H1 (cell line): ENCODE data around the gene DIDO1. TPM values are rescaled to one million over a fixed set of nuclear protein-coding genes. Genes with fewer than 3 reads are reported as not detected.

Experiments
- CTCF ChIA-PET: fragments of 300-600 bp; sonication (Branson Sonifier 250); formaldehyde crosslinking; loops from one replicate; lab custom pipeline; 2021; ENCODE audit not compliant: partially characterized antibody; lab: Charles Lee
- POLR2A ChIA-PET: fragments of 300-600 bp; sonication (Branson Sonifier 250); formaldehyde crosslinking; loops from one replicate; lab custom pipeline; 2021; ENCODE audit warnings: inconsistent platforms; ENCODE audit not compliant: partially characterized antibody; lab: Charles Lee
- DNase-seq, 2 experiments: peaks; one replicate each; pipeline versions ENCODE4 v3.0.0 to v3.0.0-alpha.2; 2010 to 2022; ENCODE audit warnings: low spot score in 2 of 2, low read depth in 1 of 2, mixed read lengths in 1 of 2
- FAIRE-seq: peaks from 2 replicates; lab custom pipeline; 2011; peaks lifted over from hg19 to GRCh38; lab: Jason Lieb, UNC
- H2AFZ ChIP-seq: 2 replicates; pipeline ENCODE4 v1.8.1; 2012; ENCODE audit warnings: low read length, inconsistent platforms
- H2AK5ac ChIP-seq: 2 replicates; pipeline ENCODE4 v1.6.1; 2013; ENCODE audit warnings: low read depth, low read length
- H2BK120ac ChIP-seq: replicated peaks from 2 replicates; pipeline ENCODE3; 2013; ENCODE audit warnings: low read depth, low read length, inconsistent platforms
- H2BK12ac ChIP-seq: 2 replicates; pipeline ENCODE4 v1.6.1; 2013; ENCODE audit warnings: low read depth, low read length
- H2BK15ac ChIP-seq: 2 replicates; pipeline ENCODE4 v1.6.1; 2013; ENCODE audit warnings: low read length
- H2BK20ac ChIP-seq: 2 replicates; pipeline ENCODE4 v1.6.1; 2013; ENCODE audit warnings: low read length
- H2BK5ac ChIP-seq: 2 replicates; pipeline ENCODE4 v1.6.1; 2013; ENCODE audit warnings: low read depth, low read length
- H3K14ac ChIP-seq: 2 replicates; pipeline ENCODE4 v1.6.1; 2013; ENCODE audit warnings: inconsistent platforms; ENCODE audit not compliant: insufficient read length
- H3K18ac ChIP-seq: 2 replicates; pipeline ENCODE4 v1.6.1; 2013; ENCODE audit warnings: low read length; ENCODE audit errors: extremely low read depth
- H3K23ac ChIP-seq: 2 replicates; pipeline ENCODE4 v1.6.1; 2013; ENCODE audit warnings: inconsistent platforms; ENCODE audit not compliant: insufficient read length
- H3K23me2 ChIP-seq: 2 replicates; pipeline ENCODE4 v1.6.1; 2013; ENCODE audit warnings: low read depth, low read length
- H3K27ac ChIP-seq: 2 replicates; pipeline ENCODE4 v1.6.1; 2011; ENCODE audit warnings: low read depth, low read length, inconsistent platforms
- H3K27me3 ChIP-seq, 4 experiments: replicated peaks in 1 of 4; 1 replicate in 1 of 4; 2 replicates in 3 of 4; pipeline versions ENCODE4 v1.6.1 to v1.8.1; 2011 to 2013; ENCODE audit warnings: low read length in 3 of 4, mild to moderate bottlenecking in 3 of 4, inconsistent platforms in 2 of 4, mixed read lengths in 2 of 4, moderate library complexity in 1 of 4; ENCODE audit not compliant: control insufficient read depth in 3 of 4, insufficient read depth in 3 of 4; ENCODE audit errors: extremely low read depth in 1 of 4
- H3K36me3 ChIP-seq, 4 experiments: 2 replicates each; pipeline versions ENCODE4 v1.6.1 to v1.8.1; 2011 to 2013; ENCODE audit warnings: mild to moderate bottlenecking in 4 of 4, low read length in 3 of 4, moderate library complexity in 2 of 4, control low read depth in 1 of 4, inconsistent platforms in 1 of 4; ENCODE audit not compliant: insufficient read depth in 4 of 4, control insufficient read depth in 2 of 4
- H3K4ac ChIP-seq: replicated peaks from 2 replicates; pipeline ENCODE3; 2013; ENCODE audit warnings: low read length, low read depth, mixed read lengths, inconsistent platforms; ENCODE audit not compliant: insufficient read length
- H3K4me1 ChIP-seq, 4 experiments: replicated peaks in 1 of 4; 1 replicate in 1 of 4; 2 replicates in 3 of 4; pipeline versions ENCODE4 v1.6.1 to v1.8.1; 2011 to 2013; ENCODE audit warnings: low read length in 3 of 4, inconsistent platforms in 2 of 4, mixed read lengths in 1 of 4; ENCODE audit not compliant: insufficient read depth in 4 of 4, control insufficient read depth in 3 of 4
- H3K4me2 ChIP-seq, 2 experiments: 2 replicates each; pipeline versions ENCODE4 v1.6.1 to v1.8.1; 2011 to 2013; ENCODE audit warnings: low read depth in 2 of 2, low read length in 2 of 2, control low read depth in 1 of 2, inconsistent platforms in 1 of 2, mild to moderate bottlenecking in 1 of 2; ENCODE audit not compliant: insufficient read depth in 1 of 2
- H3K4me3 ChIP-seq, 4 experiments: fragments of 200-600, 300-600 bp in 1 of 4; sonication (generic), shearing (Covaris generic), sonication (Bioruptor Twin) in 1 of 4; 2 replicates each; pipeline versions ENCODE4 v1.5.1 to v1.8.1; 2011 to 2016; ENCODE audit warnings: low read length in 4 of 4, low read depth in 3 of 4, control low read depth in 2 of 4, inconsistent platforms in 2 of 4, mild to moderate bottlenecking in 2 of 4, mixed read lengths in 1 of 4, moderate library complexity in 1 of 4; ENCODE audit not compliant: insufficient read depth in 2 of 4; ENCODE audit errors: extremely low read depth in 1 of 4
- H3K56ac ChIP-seq: replicated peaks from 2 replicates; pipeline ENCODE3; 2013; ENCODE audit warnings: low read depth, mild to moderate bottlenecking, mixed read lengths, low read length, inconsistent platforms; ENCODE audit not compliant: insufficient read length
- H3K79me1 ChIP-seq: 2 replicates; pipeline ENCODE4 v1.6.1; 2013; ENCODE audit warnings: low read depth, low read length, control low read depth
- H3K79me2 ChIP-seq, 2 experiments: 2 replicates each; pipeline versions ENCODE4 v1.6.1 to v1.8.1; 2012 to 2013; ENCODE audit warnings: low read length in 2 of 2, mild to moderate bottlenecking in 2 of 2, inconsistent platforms in 1 of 2; ENCODE audit not compliant: insufficient read depth in 2 of 2, control insufficient read depth in 1 of 2
- H3K9ac ChIP-seq, 4 experiments: replicated peaks in 1 of 4; 1 replicate in 1 of 4; 2 replicates in 3 of 4; pipeline versions ENCODE4 v1.6.1 to v1.8.1; 2011 to 2013; ENCODE audit warnings: low read depth in 3 of 4, low read length in 3 of 4, control low read depth in 2 of 4, mild to moderate bottlenecking in 2 of 4, moderate library complexity in 2 of 4, inconsistent platforms in 1 of 4; ENCODE audit errors: extremely low read depth in 1 of 4
- H3K9me3 ChIP-seq, 2 experiments: 2 replicates each; pipeline versions ENCODE4 v1.6.1 to v1.8.1; 2012 to 2013; ENCODE audit warnings: mild to moderate bottlenecking in 2 of 2, moderate library complexity in 2 of 2, control low read depth in 1 of 2, inconsistent platforms in 1 of 2, low read depth in 1 of 2, low read length in 1 of 2, mixed read lengths in 1 of 2; ENCODE audit not compliant: insufficient read depth in 2 of 2
- H4K20me1 ChIP-seq, 2 experiments: replicated peaks in 1 of 2; 2 replicates each; pipeline versions ENCODE3 to v1.8.1; 2011 to 2013; ENCODE audit warnings: inconsistent platforms in 2 of 2, low read length in 2 of 2, mild to moderate bottlenecking in 1 of 2; ENCODE audit not compliant: insufficient read depth in 2 of 2, control insufficient read depth in 1 of 2
- H4K5ac ChIP-seq: 2 replicates; pipeline ENCODE4 v1.6.1; 2013; ENCODE audit warnings: low read length, low read depth, mixed read lengths, inconsistent platforms; ENCODE audit not compliant: insufficient read length
- H4K8ac ChIP-seq: 2 replicates; pipeline ENCODE4 v1.8.0; 2013; ENCODE audit warnings: mild to moderate bottlenecking, moderate library complexity, low read length, inconsistent platforms; ENCODE audit not compliant: insufficient read depth; ENCODE audit errors: extremely low read depth
- H4K91ac ChIP-seq: replicated peaks from 2 replicates; pipeline ENCODE3; 2013; ENCODE audit warnings: low read length, mixed read lengths, inconsistent platforms; ENCODE audit not compliant: insufficient read length
- BACH1 ChIP-seq: IDR thresholded peaks from 2 replicates; pipeline ENCODE4 v1.6.1; 2012; ENCODE audit warnings: low read length, improper control_type of control experiment
- CEBPB ChIP-seq: IDR thresholded peaks from 2 replicates; pipeline ENCODE4 v1.6.1; 2012; ENCODE audit warnings: low read depth, low read length
- NANOG ChIP-seq: IDR thresholded peaks from 2 replicates; pipeline ENCODE4 v1.6.1; 2011; ENCODE audit warnings: low read length, low read depth, mild to moderate bottlenecking, inconsistent platforms; ENCODE audit not compliant: insufficient read depth, poor library complexity, severe bottlenecking
- POLR2A ChIP-seq, 2 experiments: IDR thresholded peaks; 1 replicate in 1 of 2; 2 replicates in 1 of 2; pipeline ENCODE4 v1.6.1; 2011; ENCODE audit warnings: low read depth in 2 of 2, low read length in 2 of 2, mild to moderate bottlenecking in 2 of 2; ENCODE audit errors: control extremely low read depth in 1 of 2
- SP2 ChIP-seq: IDR thresholded peaks from 2 replicates; pipeline ENCODE4 v1.6.1; 2012; ENCODE audit warnings: mild to moderate bottlenecking, low read length, inconsistent platforms
- SRF ChIP-seq: IDR thresholded peaks from 2 replicates; pipeline ENCODE4 v1.6.1; 2011; ENCODE audit warnings: mild to moderate bottlenecking, low read depth, low read length, moderate library complexity
- TCF12 ChIP-seq: IDR thresholded peaks from 2 replicates; pipeline ENCODE4 v1.6.1; 2011; ENCODE audit warnings: low read depth, mild to moderate bottlenecking, low read length
- WGBS, 2 experiments: shearing (Covaris generic) in 1 of 2; methylation state at CpG; one replicate each; pipeline versions ENCODE4 v1.1.6 to v1.1.7; 2013 to 2015; ENCODE audit warnings: low lambda C conversion rate in 2 of 2, mixed read lengths in 2 of 2, inconsistent platforms in 1 of 2, low coverage in 1 of 2, missing lambda C conversion rate in 1 of 2; ENCODE audit not compliant: insufficient replicate concordance in 2 of 2, insufficient coverage in 1 of 2, insufficient read length in 1 of 2; ENCODE audit errors: extremely low coverage in 1 of 2, missing lambda C conversion rate in 1 of 2; 5-methylcytosine and 5-hydroxymethylcytosine counted together
- polyA plus RNA-seq, 7 experiments: library from polyadenylated mRNA; depleted of rRNA in 3 of 7; stranded (reverse) in 5 of 7; unstranded in 2 of 7; fragments of >200 nt in 5 of 7; fragments of 200-250 nt in 2 of 7; gene quantifications; 1 replicate in 5 of 7; 2 replicates in 1 of 7; 4 replicates in 1 of 7; pipeline versions ENCODE4 v1.2.1 to v1.2.3, GENCODE V29; 2011 to 2013; ENCODE audit warnings: missing spikeins in 2 of 7, mixed read lengths in 2 of 7
- total RNA-seq: library from RNA; stranded (reverse); fragmentation: NEBNext Ultra II Directional; extraction: Animal tissue kit (Norgen Biotek cat#: 25700); gene quantifications from 2 replicates; pipeline ENCODE4 v1.2.1, GENCODE V29; 2021

Gene DIDO1
- total and polyA plus RNA-seq, 2 of the 8 experiments (the other 6 are each of a cell fraction or from before 2014, with no cell fraction given) = 53.6 to 82.8 TPM

DNA sequence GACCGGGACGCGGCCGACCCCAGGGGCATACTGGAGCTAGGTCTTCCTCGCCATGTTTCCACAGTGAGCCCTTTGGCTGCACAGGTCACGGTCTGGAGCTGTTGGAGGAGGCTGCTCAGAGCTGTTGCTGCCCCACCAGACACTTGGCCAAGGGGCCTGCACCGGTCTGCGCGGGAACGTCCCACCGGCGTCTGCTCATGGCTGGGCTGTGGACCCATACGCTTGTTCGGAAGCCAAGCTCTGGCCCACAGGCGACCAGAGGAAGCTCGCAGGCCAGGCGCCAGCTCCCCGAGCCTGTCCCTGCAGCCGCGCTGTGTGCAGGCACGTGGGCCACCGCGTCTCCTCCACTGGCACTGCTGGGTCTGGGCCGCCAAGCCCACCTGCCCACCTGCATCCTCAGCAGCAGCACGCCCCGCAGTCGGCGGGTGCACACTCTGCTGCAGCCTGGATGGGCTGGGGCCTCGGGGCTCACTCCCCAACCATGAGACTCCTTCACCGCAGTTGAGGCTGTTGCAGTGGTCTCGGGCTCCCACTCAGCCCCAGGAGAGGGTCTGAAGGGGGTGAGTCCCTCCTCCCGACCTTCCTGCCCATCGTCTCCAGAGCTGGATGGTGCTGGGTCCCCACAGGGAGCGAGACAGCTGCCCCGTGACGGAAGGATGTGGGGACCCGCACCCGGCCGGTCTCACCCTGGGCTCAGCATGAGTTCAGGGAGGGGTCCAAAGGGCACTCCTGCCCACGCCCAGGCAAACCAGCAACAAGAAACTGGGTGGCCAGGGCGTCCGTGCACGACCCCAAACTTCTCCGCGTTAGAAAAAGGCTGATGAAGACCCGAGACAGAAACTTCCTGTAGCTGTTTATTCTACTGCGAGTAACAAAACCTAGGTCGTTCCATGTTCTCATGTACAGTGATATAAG lies 49.1 kb downstream of the DIDO1 start:
- POLR2A ChIA-PET = interaction anchor here (0.8 to 4.1 kb wide), 9 partner anchors 9 to 50 kb away, joined by 3 to 35 read pairs (median 7); partner anchors contain the start of gene DIDO1

More for the DNA sequence above, 49.1 kb downstream of the DIDO1 start:
- no peak overlapping the region for H2BK15ac ChIP-seq
- no peak overlapping the region for H2AK5ac ChIP-seq
- no peaks in the 10 kb centered on the region; the same call in 1 of the 2 replicates for H3K23me2 ChIP-seq
- no peaks in the 10 kb centered on the region for H3K79me1 ChIP-seq
- no peak for FAIRE-seq
- H3K9me3 ChIP-seq = no peaks in the 10 kb centered on the region; a peak in 1 of 4 replicates
- H3K56ac ChIP-seq = no peak overlapping the region
- TF ChIP-seq CEBPB (no peak), BACH1 (no peak), NANOG (no peak), TCF12 (no peak), SP2 (no peak), SRF (no peak), POLR2A (IDR thresholded peaks at IDR 0.05; ENCODE audit: control extremely low read depth in 1 of 2, low read depth in 2 of 2, low read length in 2 of 2) (no peak)
- H4K20me1 ChIP-seq = peaks cover 2% of the 10 kb centered on the region in 2 experiments
- H3K4ac ChIP-seq = no peak overlapping the region
- peak overlapping the region; percentile 28; the same call in 1 of the 2 replicates for H4K8ac ChIP-seq
- H3K4me1 ChIP-seq = peaks cover 0 to 3% (median 0%) of the 10 kb centered on the region in 4 experiments; a peak in 3 of 7 replicates
- H3K23ac ChIP-seq = no peak overlapping the region
- H2BK20ac ChIP-seq = no peak overlapping the region
- no peak overlapping the region for H3K14ac ChIP-seq
- peak overlapping the region; percentile 48 for H3K18ac ChIP-seq
- H3K27ac ChIP-seq = no peak overlapping the region
- no peak overlapping the region for H2BK120ac ChIP-seq
- DNase-seq = no peak
- peak overlapping the region; percentile 61; the same call in 1 of the 2 replicates for H2BK5ac ChIP-seq
- H3K4me3 ChIP-seq = no peak overlapping the region
- no peaks in the 10 kb centered on the region for H3K27me3 ChIP-seq
- H4K5ac ChIP-seq = no peak overlapping the region
- no peak overlapping the region; the same call in 1 of the 2 replicates for H2BK12ac ChIP-seq
- H3K79me2 ChIP-seq = no peaks in the 10 kb centered on the region
- CTCF ChIA-PET = interaction anchor here (0.8 to 3.2 kb wide), 11 partner anchors 10 to 377 kb away, joined by 3 to 25 read pairs (median 4); no protein-coding TSS in a partner anchor
- no peak overlapping the region for H2AFZ ChIP-seq
- no peak overlapping the region for H3K9ac ChIP-seq
- no peak overlapping the region for H4K91ac ChIP-seq
- 0 out of 8 replicates have a peak, but pooled peaks cover 0 to 3% (median 0%) of the 10 kb centered on the region in 4 experiments for H3K36me3 ChIP-seq
- no peak overlapping the region for H3K4me2 ChIP-seq
- WGBS, 2 experiments = 93% methylated on average over 43 of the region's 48 CpGs; no CpG with 5 or more reads in 1 of the 2 experiments
